ENCODE data around the gene SYPL1.

SYPL1 gene

DNA sequence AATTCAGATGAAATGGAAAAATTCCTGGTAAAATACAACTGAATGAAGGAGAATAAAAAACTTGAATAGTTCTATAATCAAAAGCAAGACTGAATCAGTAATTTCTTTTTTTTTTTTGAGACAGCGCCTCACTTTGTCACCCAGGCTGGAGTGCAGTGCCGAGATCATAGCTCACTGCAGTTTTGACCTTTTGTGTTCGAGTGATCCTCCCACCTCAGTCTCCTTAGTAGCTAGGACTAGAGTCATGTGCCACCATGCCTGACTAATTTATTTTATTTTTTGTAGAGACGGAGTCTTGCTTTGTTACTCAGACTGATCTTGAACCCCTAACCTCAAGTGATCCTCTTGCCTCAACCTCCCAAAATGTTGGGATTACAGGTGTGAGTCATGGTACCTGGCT lies 26.1 kb downstream of the SYPL1 start:
- H3K36me3 ChIP-seq: peaks cover 27% of the 10 kb centered on the region
- H3K27ac ChIP-seq: no peak overlapping the region
- H3K9me3 ChIP-seq: no peaks in the 10 kb centered on the region
- TF ChIP-seq CTCF (IDR thresholded peaks at IDR 0.05): no peak
- H3K4me1 ChIP-seq (ENCODE audit: control insufficient read depth in 1 of 2, insufficient read depth in 1 of 2, low read depth in 1 of 2, low read length in 1 of 2): no peaks in the 10 kb centered on the region
- no peak overlapping the region for H3K4me3 ChIP-seq (ENCODE audit: low read depth in 1 of 2, low read length in 1 of 2)
- no peaks in the 10 kb centered on the region for H3K27me3 ChIP-seq

GRCh38 chr7:106085015-106085414 lies 27.1 kb downstream of the SYPL1 start:
- Histone ChIP-seq H3K4me1 (ENCODE audit: control insufficient read depth in 1 of 2, insufficient read depth in 1 of 2, low read depth in 1 of 2, low read length in 1 of 2) (no peaks in the 10 kb centered on the region), H3K27ac (no peak overlapping the region), H3K27me3 (no peaks in the 10 kb centered on the region), H3K36me3 (peaks cover 20% of the 10 kb centered on the region), H3K4me3 (ENCODE audit: low read depth in 1 of 2, low read length in 1 of 2) (no peak overlapping the region), H3K9me3 (no peaks in the 10 kb centered on the region)
- no peak for TF ChIP-seq CTCF (IDR thresholded peaks at IDR 0.05)

DNA sequence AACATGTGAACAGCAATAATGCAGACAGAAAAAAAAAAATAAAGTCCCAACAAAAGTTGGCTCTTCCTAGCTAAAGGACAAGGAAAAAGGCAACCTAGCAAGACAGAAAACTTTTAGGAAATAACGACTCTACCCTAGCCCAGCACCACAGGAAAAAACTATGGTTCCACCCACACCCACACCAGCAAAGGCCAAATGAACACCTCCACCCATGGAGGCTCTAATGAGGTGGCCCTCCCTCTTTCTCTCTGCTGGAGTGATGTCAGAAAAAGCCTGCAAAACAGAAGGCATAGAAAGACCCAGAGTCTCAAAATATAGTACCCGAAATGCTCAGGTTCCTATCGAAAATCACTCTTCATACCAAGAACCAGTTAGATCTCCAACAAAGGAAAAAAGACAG lies 28.4 kb downstream of the SYPL1 start:
- no peaks in the 10 kb centered on the region for H3K4me1 ChIP-seq (ENCODE audit: control insufficient read depth in 1 of 2, insufficient read depth in 1 of 2, low read depth in 1 of 2, low read length in 1 of 2)
- no peak overlapping the region for H3K27ac ChIP-seq
- H3K27me3 ChIP-seq: no peaks in the 10 kb centered on the region
- peaks cover 7% of the 10 kb centered on the region for H3K36me3 ChIP-seq
- H3K4me3 ChIP-seq (ENCODE audit: low read depth in 1 of 2, low read length in 1 of 2): no peak overlapping the region
- H3K9me3 ChIP-seq: no peaks in the 10 kb centered on the region
- no peak for TF ChIP-seq CTCF (IDR thresholded peaks at IDR 0.05)

DNA sequence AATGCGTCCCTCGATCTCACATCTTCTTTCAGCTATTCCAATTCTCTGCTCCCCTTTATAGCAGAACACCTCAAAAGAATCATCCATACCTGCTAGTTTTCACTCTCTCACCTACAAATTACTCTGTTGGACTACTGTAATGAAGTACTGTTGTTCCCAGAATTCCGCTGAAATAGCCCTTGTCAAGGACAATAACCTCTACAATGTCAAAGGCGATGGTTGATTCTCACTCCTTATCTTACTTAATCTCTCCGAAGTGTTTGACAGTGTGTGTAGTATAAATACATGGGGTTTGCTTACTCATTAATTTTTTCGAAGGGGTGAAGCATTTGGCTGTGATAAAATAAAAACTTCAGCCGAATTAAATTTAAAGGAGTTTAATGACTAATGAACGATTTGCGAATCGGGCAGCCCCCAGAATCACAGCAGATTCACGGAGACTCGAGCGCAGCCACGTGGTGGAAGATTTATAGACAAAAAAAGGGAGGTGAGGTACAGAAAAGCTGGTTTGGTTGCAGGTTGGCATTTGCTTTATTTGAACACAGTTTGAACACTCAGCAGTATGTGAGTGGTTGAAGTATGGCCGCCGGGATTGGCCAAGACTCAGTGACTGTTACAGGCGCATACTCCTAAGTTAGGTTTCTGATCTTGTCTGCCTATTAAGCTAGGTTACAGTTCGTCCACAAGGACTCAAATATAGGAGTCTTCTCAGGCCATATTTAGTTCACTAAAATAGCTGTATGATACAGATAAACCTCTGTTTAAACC lies 29.8 kb downstream of the SYPL1 start:
- Histone ChIP-seq H3K36me3 (no peaks in the 10 kb centered on the region), H3K4me1 (ENCODE audit: control insufficient read depth in 1 of 2, insufficient read depth in 1 of 2, low read depth in 1 of 2, low read length in 1 of 2) (peaks cover 0 to 4% of the 10 kb centered on the region in 2 experiments), H3K4me3 (ENCODE audit: low read depth in 1 of 2, low read length in 1 of 2) (no peak overlapping the region), H3K27me3 (no peaks in the 10 kb centered on the region), H3K9me3 (no peaks in the 10 kb centered on the region), H3K27ac (no peak overlapping the region)
- TF ChIP-seq CTCF (IDR thresholded peaks at IDR 0.05): no peak

GRCh38 chr7:106080300-106080987 lies 31.7 kb downstream of the SYPL1 start:
- Histone ChIP-seq H3K9me3 (no peaks in the 10 kb centered on the region), H3K27me3 (no peaks in the 10 kb centered on the region), H3K36me3 (no peaks in the 10 kb centered on the region), H3K27ac (no peak overlapping the region), H3K4me1 (ENCODE audit: control insufficient read depth in 1 of 2, insufficient read depth in 1 of 2, low read depth in 1 of 2, low read length in 1 of 2) (peaks cover 0 to 5% of the 10 kb centered on the region in 2 experiments), H3K4me3 (ENCODE audit: low read depth in 1 of 2, low read length in 1 of 2) (no peak overlapping the region)
- TF ChIP-seq CTCF (IDR thresholded peaks at IDR 0.05): no peak

Measured in neutrophil (primary cell).